Measurements from ENCODE around the gene TSHB.
"Not testable (repeated sequence)": the region's sequence is repeated elsewhere in the genome, so short reads cannot be mapped to it uniquely, and the experiment has no call there.

The TSHB gene

DNA sequence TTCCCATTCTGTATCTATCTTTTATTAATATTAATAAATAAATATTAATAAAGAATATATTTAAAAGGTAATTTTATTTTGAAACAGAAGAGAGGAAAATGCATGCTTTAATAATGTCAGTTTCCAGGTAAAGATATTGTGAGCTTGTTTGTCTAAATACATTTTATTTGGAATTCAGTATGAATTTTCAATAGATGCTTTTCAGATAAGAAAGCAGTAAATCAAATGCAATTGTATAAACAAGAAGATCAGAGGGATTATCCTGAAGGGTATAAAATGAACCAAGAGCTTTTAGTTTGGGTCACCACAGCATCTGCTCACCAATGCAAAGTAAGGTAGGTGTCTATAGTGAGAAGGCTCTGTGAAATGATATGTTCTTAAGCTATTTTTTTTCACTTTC, at the start of gene TSHB:
Gene TSHB, plus strand, starts transcription at position 301 of the 400 bp plus-strand sequence. CDS start 3,537 bp downstream, outside the sequence.
- no peak for DNase-seq (ENCODE audit: low spot score)

DNA sequence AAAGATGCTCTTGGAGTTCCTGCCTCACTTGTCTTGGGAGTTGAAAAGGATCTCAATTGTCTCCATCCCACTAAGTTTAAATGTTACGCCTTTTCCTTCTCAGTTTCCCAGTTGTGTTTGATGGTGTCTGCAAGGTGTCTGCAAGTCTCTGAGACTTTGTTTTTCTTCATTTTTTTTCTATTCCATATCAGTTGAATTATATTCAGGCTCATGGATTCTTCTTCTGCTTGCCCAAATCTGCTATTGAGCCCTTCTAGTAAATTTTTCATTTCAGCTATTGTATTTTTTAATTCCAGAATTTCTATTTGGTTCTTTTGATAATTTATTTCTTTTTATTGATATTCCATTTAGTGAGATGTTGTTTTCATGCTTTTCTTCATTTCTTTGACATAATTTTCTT, 47.4 kb upstream of the TSHB start:
- no peak for DNase-seq (ENCODE audit: low spot score)

DNA sequence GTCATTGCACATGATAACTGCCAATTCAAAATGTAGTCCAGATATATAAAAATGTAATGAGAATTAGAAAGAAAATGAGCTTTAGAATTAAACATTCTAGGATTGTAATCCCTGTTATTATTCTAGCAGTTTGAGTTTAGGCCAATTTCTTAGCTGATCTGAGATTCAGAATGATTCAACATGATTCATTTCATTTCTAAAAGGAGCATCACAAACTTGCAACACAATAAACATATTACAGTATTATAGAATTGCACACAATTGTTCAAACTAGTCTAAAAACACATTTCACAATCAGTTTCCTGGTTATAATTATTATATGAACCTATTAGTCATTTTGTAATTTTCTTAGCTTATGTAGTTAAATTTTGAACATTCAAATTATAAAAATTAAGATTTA, 43.3 kb upstream of the TSHB start:
- no peak for DNase-seq (ENCODE audit: low spot score)

DNA sequence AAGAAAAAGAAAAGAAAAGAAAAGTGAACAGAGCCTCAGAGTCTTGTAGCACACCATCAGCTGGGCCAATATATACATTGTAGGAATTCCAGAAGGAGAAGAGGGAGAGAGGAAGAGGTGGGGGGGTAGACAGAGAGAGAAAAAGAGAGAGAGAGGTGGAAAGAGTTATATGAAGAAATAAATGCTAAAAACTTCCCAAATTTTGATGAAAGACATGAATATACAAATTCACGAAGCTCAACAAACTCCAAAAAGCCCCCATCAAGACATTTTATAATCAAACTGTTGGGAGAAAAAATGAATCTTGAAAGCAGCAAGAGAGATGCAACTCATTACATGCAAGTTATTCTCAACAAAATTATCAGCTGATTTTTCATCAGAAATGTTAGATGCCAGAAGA, 41.5 kb upstream of the TSHB start:
- no peak for DNase-seq (ENCODE audit: low spot score)

DNA sequence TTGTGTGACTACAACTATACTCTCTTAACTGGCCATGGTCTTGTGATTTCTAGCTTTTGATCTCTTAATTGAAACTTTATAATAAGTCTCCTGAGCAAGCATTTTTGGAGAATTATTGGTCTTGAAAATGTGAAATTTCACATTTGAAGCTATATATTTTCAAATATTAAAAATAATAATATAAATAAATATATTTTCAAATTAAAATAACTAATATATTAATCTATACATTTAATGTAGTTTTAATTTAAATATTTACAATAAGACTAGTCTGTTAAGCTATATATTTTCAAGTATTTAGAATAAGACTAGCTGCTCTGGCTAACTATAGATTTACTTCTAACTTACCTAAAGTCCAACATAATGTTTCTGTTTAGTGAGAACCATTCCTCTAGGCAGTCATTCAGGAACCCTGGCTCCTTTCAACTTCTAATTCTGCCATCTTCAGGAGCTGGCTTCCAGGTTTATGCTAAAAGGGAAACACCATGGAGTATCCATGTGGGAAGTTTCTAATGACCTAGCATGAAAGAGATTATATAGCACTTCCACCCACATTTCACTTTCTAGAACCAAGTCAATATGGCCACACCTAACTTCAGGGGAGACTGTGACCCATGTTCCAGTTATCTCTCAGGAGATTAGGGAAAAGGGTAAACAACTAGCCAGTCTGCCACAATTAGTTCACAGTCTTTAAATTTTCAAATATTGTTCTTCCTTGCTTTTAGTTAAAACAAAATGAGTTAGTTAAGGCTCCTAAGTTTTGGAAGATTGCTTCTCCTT, 31.9 kb upstream of the TSHB start:
- DNase-seq (ENCODE audit: low spot score) = no peak

DNA sequence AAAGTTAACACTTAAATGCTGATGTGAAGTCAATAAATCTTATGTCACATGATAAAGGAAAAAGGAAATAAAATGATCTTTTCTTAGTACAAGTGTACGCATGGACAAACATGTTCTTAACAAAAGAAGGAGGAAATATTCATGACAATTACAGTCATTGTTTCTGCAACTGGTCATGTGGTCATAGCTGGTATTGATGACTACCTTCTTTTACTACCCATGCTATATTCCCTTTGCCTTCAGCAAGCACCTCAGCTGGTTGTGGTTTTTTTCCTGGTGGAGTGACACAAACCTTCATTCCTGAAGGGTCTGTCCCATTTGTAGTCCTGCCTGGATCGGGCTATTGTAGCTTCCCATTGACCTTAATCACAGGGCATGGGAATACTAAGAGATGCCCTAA, 23.4 kb upstream of the TSHB start:
- no peak for DNase-seq (ENCODE audit: low spot score)

DNA sequence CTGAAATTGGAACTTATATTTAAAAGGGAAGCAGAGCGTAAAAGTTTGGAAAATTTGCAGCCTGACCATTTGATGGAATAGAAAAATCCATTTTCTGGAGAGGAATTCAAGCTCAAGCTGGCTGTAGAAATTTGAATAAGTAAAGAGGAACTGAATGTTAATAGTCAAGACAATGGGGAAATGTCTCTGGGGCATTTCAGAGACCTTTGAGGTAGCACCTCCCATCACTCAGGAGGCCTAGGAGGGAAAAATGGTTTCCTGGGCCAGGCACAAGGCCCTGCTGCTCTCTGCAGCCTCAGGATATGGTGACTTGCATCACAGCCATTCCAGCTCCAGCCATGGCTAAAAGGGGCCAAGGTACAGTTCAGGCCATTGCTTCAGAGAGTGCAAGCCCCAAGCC, 17.6 kb upstream of the TSHB start:
- DNase-seq (ENCODE audit: low spot score) = no peak

DNA sequence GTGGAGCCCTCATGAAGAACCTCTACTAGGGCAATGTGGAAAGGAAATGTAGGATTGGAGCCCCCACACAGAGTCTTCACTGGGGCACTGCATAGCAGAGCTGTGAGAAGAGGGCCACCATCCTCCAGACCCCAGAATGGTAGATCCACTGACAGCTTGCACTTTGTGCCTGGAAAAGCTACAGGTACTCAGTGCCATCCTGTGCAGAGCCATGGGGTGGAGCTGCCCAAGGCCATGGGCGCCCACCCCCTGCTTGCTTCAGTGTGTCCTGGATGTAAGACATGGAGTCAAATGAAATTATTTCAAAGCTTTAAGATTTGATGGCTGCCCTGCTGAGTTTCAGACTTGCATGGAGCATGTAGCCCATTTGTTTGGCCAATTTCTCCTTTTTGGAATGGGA, 17.2 kb upstream of the TSHB start:
- DNase-seq (ENCODE audit: low spot score) = no peak

DNA sequence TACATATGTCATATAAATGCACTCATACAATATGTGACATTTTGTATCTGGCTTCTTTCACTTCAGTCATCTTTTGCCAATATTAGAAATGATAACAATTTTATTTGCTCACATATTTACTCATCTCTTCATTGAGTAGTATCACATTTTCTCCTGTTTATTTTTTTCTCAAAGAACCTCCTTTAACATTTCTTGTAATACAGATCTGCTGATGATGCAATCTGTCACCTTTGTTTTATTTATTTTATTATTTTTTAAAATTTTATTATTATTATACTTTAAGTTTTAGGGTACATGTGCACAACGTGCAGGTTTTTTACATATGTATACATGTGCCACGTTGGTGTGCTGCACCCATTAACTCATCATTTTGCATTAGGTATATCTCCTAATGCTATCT, 15.8 kb upstream of the TSHB start:
- no peak for DNase-seq (ENCODE audit: low spot score)

DNA sequence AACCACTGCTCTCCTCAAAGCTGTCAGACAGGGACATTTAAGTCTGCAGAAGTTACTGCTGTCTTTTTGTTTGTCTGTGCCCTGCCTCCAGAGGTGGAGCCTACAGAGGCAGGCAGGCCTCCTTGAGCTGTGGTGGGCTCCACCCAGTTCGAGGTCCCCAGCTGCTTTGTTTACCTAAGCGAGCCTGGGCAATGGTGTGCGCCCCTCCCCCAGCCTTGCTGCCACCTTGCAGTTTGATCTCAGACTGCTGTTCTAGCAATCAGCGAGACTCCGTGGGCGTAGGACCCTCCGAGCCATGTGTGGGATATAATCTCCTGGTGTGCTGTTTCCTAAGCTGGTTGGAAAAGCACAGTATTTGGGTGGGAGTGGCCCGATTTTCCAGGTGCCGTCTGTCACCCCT, 10.1 kb upstream of the TSHB start:
- not testable (repeated sequence) for DNase-seq (ENCODE audit: low spot score)

DNA sequence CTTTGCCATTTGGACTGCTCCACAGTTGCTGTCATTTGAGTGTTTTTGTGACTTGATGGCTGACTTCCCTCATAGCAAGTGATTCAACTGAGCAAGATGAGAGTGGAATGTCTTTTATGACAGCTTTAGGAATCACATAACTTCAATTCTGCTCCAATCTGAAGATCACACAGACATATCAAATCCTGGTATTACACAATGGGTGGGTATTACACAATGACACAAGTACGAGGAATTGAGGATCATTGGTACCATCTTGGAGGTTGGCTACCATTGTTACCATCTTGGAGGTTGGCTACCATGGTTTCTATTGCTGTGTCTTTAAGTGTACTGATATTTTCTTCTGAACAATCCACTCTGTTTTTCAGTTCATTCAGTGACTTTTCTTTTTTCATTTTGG, 8.5 kb upstream of the TSHB start:
- DNase-seq (ENCODE audit: low spot score) = no peak

DNA sequence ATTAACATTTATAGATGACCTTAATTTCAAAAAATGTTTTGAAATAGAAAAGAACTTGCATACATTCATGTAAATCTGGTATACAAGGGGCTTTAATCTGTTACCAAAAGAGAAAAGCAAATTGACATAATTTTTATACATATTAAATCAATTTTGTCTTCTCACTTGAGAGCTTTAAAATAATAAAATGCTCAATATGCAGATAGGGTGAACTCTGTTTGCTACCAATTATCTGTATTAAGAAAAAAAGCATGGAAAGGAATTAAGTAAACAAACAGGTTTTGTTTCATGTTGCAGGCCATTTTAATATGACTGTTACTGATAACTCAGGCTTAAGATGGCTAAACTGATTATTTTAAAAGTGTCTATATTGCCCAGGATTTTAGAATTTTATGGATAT, 6.0 kb upstream of the TSHB start:
- no peak for DNase-seq (ENCODE audit: low spot score)

DNA sequence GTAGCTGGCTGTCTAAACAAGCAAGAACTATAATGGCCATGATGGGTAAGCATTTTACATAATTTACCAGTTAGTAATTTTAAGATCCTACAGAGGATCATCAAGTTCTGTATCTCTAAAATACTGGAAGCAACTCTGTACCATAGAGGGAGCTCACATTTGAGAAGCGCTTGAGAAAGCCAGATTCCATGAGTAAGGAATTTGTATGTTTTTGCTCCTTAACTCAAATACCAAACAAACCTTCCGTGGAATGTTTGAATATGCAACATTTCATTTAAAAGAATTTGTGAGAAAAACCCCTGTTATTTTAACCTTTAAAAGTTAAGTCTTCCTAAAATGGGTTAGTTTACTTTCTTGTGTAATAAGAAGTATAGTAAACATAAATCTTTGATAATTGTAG, 2.0 kb downstream of the TSHB start:
- DNase-seq (ENCODE audit: low spot score) = no peak

DNA sequence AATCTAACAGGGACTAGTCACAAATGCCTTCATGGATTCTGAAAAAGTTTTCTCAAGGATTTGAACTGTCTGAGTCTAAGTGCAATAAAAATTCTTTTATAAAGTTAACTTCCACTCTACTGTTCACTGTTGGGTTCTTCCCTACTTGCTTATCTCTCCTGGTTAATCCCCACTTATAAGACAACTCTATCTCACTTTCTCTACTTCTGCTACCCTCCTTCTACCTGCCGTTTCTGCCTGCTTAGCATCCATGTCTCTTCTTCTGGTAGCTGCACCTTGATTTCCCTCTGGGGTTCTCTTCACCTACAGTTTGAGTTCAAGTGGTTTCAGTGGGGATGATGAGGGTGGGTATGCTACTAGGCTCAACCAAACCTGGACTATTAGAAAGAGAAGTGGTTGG, 6.0 kb downstream of the TSHB start:
- no peak for DNase-seq (ENCODE audit: low spot score)

DNA sequence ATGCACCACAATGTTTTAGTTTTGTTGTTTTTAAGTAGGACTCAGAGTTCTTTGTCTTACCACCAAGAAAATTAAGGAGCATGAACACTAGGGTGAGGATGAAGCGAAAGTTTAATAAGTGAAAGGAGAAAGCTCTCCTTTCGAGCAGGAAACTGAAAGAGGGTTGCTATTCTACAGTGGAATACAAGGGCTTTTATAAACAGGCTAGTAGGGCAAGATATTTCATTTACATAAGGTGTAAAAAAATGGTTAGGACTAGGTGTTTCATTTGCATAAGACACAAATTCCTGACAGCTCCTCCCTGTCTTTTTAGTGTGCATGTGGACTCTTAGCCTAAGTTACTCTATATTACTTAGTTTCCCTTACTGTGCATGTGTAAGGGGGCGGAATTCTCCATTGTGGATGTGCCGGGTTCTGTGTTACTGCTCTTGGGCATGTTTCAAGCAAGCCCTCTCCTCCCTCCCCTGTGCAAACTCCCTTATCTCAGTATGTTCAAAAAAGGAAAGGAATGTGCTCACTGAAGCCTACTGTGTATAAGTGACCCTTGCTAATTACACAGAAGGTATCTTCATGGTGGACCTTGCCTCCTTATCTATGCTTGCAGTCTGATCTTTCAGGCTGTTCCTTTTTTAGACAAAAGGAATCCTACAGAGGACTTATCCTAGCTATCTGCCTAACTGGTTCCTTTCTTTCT, 7.3 kb downstream of the TSHB start:
- no peak for DNase-seq (ENCODE audit: low spot score)

DNA sequence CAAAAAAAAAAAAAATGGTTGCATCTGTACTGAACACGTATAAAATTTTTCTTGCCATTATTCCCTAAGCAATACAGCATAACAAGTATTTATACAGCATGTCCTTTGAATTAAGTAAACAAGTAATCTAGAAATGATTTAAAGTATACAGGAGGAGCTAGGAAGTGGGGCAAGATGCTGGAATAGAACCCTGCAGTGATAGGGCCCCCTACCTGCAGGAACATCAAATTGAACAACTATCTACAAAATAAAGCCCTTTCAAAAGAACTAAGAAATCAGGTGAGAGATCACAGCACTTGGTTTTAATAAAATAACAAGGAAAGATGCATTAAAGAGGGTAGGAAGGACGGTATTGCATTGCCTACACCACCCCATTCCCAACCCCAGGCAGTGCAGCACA, 10.9 kb downstream of the TSHB start:
- DNase-seq (ENCODE audit: low spot score) = no peak

DNA sequence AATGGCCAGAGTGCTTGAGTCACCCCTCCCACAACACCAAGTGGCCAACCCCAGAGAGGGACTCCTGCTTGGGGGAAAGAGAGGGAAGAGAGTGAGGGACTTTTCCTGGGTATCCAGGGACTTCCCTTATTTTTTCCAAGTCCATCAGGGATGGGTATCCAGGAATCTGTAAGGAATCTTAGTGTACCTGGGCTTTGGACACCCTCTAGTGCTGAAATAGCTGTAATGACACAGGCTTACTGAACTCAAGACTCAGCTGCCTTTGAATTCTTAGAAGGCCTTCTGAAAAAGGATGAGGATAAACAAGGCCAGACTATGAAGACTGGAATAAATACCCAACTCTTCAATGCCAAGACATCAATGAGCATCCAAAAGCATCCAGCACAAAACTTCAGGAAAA, 12.0 kb downstream of the TSHB start:
- DNase-seq (ENCODE audit: low spot score) = no peak

DNA sequence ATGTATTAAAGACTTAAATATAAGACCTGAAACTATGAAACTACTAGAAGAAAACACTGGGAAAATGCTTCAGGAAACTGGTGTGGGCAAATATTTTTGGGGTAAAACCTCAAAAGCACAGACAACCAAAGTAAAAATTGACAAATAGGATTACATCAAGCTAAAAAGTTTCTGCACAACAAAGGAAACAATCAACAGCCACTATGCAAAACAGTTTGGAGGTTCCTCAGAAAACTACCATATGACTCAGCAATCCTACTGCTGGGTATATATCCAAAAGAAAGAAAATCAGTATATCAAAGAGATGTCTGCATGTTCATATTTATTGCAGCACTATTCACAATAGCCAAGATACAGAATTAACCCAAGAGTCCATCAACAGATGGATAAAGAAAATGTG, 17.1 kb downstream of the TSHB start:
- no peak for DNase-seq (ENCODE audit: low spot score)

DNA sequence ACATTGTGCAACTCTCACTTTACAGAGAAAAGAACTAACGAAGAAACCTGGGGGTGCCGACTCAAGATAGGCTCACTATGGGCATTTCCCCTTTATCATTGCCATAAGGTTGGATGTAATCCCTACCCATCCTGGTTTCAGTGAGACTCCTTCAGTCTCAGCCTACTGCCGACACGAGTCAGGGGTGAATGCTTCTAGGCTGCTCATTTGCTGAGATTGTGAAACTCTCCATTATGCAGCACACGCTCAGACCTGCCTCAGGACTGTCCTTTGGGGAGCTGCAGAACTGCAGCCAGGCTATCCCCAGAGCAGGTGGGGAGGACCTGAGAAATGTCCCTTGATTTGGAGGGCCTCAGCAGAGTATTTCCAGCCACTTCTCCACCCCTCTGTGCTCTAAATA, 22.2 kb downstream of the TSHB start:
- no peak for DNase-seq (ENCODE audit: low spot score)

DNA sequence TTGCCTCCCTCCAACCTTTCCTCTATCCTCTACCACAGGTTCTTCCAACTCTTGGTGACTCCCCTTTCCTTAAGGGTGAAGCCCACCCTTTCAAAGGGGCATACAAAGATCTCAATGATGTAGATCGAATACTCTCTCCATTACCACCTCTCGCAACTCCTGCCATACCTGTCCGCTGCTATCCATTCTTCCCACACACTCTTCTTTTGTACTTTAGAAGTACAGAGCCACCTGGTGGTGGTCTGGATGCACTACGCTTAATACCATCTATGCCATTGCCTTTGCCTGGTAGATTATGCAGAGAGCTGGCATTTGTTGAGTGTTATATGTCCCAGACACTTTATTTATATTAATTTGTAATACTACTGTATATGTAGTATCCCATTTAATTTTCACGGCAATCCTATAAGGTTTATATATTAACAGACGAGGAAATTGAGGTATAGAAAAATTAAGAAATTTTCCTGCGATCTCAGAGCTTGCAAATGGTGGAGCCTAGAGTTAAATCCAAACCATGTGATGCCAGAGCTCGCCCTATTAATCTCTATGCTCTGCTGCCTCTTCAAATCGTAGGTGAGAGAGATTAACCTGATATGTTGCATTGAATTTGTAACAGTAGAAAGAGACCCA, 22.9 kb downstream of the TSHB start:
- peak; percentile 52 for DNase-seq (ENCODE audit: low spot score)

DNA sequence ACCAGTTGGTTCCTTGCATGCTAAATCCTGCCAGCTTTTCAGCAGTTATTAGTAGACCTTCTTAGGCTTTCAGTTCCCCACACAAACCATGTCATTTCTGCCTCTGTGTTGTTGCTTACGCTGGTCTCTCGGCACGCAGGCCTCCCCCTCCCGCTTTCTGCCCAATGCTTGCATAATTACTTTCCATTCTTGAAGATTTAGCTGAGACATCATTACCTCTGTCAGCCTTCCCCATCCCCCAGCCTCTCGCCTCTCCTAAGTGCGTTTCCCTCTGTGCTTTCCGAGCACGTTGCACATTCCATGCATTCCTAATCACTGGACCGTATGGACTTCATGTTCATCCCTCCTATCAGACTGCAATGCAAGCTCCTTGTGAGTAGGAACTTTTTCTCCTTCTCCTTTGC, 26.8 kb downstream of the TSHB start:
- DNase-seq (ENCODE audit: low spot score) = no peak

DNA sequence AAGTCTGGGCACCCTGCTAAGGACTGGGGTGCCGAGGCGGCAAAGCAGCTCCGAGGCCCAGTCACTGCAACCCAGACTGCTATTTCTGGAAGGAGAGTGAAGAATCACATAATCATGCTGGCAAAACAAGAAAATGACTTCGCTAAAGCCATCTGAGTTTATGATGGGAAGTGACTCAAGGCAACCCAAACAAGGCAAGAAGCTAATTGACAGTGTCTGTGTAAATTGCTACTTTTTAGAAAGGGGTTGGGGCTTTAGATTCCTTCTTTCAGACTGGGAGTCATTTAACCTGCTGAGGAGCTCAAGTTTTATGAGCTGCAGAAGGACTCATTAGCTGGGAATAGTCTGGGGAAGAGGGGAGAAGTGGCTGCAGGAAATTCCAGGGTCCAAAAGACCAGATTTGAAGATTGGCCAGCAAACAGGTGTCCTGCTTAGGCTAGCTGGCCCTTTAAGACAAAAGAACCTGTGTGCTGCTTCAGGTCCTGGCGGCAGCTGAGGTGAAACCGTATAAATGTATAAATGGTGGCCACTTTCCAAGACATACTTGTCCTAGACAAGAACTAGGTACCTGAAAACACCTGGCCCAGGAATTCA, 28.1 kb downstream of the TSHB start:
- no peak for DNase-seq (ENCODE audit: low spot score)

DNA sequence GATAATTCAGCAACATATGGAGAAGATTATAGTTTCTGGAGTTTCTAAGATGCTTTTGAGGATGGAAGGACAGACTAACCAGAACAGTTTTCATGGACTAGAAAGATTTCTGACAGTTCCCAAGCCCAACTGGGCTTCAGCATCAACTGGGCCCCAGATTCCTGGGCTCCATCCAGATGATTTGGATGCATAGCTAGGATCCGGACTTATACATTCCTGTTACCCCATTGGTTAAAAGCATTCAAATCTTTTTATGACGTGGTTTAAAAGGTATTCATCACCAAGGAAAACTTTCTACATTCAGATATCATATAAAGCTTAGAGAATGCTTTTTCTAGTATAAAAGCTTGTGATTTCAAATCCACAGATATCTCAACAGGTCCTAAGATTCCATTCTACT, 29.7 kb downstream of the TSHB start:
- no peak for DNase-seq (ENCODE audit: low spot score)

All from hematopoietic multipotent progenitor cell treated with erythropoietin and hydrocortisone succinate and interleukin-3 and kit ligand, for 17 days (in vitro differentiated cells).